HG03196 (cell line): ENCODE data around the gene ZNF273.

ENCODE experiments used
- ATAC-seq: cut with Tn5 transposase; IDR thresholded peaks from one replicate; pipeline ENCODE4 v1.9.1; 2021; ENCODE audit not compliant: unreplicated experiment

The ZNF273 gene

DNA sequence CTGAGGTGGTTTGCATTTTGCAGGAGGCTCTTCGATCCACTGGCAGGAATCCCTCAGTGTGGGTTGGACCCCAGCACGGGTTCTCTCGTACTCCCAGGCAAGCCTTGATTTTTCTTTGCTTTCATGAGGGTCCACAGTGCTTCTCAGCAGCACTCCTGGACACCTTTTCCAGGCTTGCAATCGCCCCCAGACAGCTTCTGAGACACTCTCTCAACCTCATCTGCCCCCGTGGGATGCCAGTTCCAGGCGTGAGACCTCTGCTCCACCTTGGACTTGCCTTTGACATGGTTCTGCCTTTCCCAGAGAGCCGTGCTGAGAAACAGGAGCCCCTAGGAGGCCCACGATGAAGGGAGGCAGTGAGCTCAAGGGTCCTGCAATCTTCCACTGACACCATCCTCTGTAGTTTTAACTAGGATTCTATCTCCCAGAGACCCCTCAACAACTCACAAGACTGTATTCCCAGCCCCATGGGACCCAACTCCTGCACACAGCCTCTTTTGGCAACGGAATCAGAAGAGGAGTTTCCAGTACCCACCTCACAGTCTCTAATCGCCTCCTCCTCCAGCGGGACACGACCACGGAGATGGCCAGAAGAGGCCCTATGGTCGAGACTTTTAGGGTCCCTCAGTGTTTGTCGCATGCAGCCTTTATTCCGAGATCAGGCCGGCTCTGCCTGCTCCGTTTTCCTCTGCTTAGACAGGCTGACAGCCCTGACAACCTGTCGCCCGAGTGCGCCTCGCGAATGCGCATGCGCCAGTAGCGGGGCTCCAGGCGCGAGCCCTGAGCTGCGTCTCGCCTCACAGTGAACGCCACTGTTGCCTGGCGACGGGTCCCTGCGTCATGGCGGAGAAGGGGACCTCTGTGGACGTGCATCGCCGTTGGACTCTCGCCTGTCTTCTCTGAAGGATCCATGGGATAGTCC lies 26.0 kb upstream of the ZNF273 start:
- no peak for ATAC-seq

DNA sequence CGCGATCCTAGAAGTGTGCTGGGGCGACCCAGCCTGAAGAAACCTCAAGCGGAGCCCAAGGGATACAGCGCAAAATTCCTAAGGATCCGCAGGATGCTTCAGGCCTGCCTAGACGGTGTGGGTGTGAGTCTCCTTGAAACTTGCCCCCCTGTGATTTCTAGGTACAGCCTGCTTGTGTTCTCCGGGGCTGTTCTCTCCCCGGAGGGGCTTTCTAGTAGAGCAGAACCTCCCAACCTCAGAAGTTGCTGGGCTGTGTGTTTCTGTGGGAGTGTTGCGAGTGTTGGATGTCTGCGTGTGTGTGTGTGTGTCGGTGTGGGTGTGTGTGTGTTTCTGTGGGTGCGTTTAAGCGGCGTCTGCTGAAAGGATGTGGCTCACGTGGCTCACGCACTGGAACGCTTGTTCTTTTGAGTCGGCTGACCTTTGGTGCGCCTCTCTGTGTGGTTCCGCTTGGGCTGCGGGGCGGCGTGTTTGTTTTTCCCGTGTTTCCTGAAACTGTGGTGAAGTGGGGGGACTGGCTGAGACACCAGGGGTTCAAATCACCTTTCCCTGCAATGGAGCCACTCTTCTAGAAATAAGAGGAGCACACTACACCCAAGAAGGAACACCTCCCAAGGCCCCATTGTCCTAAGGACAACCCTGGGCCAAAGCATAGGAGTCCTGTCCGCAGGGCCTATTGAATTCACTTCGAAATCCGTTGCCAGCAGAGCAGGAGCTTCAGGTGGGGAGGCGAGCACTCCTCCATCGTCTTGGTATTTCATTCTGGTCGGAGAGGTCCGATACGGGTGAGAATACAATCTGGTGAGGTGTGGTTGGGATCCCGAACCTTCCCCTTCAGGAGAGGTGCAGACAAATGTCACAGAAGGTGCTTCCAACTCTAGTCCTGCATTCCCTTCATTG lies 25.1 kb upstream of the ZNF273 start:
- no peak for ATAC-seq

DNA sequence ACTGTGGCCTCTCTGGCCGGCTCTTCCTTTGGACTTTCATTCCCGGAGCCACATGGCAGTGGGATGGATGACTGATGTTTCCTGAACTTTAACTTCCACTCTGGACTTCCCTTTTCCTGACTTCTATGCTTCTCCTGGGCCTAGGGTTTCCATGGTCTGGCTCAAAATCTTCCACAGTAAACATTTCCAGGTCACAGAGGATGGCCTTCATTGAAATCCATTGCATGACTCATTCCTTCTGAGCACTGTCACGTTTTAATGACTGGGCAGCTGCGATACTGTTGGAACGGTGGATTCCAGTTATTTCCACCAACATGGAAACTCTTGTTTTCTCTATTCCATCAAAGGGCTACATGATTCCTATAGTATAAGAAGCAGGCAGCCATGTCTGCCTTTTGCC lies 24.4 kb upstream of the ZNF273 start:
- no peak for ATAC-seq

DNA sequence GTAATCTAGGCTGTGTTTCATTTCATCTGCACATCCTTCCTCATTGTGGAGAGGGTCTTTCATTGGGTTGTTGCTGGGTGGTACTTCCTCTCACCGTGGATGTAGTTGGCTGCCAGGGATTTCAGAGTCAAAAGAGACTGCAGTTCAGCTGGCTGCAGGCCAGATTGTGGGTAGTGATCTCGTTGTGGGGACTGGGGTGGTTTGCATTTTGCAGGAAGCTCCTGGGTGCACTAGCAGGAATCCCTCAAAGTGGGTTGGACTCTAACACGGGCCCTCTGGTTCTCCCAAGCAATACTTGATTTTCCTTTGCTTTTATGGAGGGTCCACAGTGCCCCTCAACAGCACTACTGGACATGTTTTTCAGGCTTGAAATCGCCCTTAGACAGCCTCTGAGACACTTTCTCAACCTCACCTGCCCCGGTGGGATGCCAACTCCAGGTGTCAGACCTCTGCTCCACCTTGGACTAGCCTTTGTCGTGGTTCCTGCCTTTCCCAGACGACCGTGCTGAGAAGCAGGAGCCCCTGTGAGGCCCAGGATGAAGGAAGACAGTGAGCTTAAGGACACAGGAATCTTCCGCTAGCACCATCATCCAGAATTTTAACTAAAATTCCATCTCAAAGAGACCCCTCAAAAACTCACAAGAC lies 23.9 kb upstream of the ZNF273 start:
- no peak for ATAC-seq

DNA sequence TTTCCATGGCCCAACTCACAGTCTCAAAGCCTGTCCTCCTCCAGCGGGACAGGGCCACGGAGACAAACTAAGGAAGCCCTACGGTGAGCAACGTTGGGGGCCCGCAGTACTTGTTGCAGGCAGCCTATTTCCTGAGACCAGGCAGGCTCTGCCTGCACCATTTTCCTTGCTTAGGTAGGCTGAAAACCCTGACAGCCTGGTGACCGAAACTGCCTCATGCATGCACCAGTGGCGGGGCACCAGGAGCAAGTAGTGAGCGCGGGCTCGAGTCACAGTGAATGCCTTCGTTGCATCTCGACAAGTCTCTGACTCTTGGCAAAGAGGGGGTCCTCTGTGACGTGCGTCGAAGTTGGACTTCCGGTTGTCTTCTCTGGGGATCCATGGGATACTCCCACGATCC lies 23.3 kb upstream of the ZNF273 start:
- no peak for ATAC-seq

DNA sequence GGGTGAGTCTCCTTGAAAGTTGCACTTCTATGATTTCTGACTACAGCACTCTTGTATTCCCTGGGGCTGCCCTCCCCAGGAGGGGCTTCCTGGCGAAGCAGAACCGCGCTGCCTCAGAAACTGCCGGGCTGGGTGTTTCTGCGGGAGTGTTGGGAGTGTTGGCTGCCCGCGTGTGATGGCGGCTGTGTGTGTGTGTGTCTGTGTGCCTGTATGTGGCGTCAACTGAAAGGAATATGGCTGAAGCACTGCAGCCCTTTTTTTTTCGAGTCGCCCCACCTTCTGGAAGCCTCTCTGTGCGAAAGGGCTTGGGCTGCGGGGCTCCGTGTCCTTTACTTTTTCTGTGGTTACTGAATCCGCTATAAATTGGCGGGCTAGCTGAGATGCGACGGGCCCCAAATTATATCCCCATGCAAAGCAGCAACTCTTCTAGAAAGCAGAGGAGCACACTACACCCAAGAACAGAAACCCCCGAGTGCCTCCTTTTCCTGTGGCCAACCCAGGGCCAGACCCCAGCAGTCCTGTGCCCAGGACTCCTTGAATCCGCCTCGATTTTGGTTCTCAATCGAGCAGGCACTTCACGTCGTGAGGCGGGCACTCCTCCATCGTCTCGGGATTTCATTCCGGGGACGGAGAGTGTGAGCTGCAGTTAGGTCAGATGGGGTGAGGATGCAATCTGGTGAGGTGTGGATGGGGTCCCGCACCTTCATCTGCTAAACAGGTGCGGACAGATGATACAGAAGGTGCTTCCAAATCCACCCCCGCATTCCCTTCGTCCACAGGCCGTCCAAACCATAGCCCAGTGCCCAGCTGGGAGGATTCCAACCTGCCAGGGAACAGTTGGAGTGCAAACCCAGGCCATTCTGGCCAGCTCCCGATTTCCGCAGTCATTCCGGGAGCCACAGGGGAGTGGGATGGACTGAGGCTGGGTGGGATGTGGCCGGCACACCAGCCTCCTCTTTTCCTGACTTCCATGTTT lies 22.5 kb upstream of the ZNF273 start:
- no peak for ATAC-seq

DNA sequence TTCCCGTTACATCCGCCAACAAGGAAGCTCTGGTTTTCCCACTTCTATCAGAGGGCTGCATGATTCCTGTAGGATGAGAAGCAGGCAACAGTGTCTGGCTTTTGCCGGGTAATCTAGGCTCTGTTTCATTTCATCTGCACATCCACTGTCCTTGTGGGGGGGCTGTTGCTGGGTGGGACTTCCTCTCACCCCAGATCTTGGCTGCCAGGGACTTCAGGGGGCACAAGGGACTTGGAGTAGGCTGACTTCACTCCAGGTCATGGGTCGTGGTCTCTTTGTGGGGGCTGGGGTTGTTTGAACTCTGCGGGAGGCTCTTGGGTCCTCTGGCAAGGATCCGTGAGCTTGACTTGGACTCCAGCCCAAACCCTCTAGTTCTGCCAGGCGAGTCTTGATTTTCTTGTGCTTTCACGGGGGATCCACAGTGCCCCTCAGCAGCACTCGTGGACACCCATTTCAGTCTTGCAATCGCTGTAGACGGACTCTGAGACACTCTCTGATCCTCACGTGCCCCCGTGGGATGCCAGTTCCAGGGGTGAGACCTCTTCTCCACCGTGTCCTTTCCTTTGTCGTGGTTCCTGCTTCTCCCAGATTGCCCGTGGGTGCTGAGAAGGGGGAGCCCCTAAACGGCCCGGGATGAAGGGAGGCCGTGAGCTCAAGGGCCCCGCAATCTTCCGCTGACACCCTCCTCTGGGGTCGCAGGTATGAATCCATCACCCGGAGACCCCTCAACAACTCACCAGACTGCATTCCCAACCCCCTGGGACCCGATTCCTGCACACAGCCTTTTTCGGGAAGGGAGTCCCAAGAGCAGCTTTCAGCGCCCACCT lies 21.4 kb upstream of the ZNF273 start:
- no peak for ATAC-seq

DNA sequence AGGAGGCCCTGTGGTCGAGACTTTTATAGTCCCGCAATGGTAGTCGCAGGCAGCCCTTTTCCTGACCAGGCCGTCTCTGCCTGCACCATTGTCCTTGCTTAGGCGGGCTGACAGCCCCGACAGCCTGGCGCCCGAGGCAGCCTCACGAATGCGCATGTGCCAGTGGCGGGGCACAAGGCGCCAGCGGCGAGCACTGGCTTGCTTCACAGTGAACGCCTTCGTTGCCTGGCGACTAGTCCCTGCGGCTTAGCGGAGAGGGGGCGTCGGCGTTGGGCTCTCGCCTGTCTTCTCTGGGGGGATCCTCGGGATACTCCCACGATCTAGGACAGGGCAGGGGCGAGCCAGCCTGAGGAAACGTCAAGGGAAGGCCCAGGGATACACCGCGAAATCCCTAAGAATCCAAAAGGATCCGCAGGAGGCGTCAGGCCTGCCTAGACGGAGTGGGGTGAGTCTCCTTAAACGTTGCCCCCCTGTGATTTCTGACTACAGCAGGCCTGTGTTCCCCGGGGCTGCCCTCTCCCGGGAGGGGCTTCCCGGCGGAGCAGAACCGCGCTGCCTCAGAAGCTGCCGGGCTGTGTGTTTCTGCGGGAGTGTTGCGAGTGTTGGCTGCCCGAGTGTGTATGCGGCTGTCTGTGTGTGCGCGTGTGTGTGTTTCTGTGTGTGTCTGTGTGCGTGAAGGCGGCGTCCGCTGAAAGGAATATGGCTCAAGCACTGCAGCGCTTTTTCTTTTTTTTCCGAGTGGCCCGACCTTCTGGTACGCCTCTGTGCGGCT lies 20.5 kb upstream of the ZNF273 start:
- ATAC-seq, result no peak

DNA sequence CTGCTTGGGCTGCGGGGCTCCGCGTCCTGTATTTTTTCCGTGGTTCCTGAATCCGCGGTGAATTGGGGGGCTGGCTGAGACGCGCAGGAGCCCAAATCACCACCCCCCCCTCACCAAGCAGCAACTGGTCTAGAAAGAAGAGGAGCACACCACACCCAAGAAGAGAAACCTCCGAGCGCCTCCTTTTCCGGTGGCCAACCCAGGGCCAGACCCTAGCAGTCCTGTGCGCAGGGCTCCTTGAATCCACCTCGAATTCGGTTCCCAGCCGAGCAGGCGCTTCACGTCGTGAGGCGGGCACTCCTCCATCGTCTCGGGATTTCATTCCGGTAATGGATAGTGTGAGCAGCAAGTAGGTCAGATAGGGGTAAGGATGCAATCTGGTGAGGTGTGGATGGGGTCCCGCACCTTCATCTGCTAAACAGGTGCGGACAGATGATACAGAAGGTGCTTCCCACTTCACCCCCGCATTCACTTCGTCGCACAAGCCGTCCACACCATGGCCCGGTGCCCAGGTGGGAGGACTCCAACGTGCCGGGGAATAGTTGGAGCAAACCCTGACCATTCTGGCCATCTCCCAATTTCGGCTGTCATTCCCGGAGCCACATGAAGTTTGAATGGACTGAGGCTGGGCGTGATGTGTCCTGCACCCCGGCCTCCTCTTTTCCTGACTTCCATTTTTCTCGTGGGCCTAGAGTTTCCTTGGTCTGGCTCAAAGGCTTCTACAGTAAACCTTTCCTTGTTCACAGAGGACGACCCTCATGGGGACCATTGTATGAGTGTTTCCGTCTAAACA lies 19.8 kb upstream of the ZNF273 start:
- no peak for ATAC-seq

DNA sequence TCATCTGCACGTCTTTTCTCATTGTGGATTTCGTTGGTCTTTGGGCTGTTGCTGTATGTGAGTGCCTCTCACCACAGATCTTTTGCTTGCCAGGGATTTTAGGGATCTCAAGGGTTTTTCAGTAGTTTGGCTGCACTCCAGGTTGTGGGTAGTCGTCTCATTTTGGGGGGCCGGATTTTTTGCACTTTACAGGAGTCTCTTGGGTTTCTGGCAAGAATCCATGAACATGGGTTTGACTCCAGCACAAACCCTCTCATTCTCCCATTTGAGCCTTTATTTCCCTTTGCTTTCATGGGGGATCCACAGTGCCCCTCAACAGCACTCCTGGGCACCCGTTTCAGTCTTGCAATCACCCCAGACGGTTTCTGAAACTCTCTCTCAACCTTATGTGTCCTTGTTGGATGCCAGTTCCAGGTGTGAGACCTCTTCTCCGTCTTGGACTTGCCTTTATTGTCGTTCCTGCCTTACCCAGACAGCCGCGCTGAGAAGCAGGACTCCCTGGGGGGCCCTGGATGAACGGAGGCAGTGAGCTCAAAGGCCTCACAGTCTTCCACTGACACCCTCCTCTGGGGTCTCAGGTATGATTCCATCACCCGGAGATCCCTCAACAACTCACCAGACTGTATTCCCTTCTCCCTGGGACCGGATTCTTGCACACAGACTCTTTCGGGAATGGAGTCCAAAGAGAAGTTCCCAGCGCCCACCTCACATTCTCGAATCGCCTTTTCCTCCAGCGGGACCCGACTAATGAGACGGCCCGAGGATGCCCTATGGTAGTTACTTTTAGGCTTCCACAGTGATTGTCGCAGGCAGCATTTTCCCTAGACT lies 18.8 kb upstream of the ZNF273 start:
- ATAC-seq, result no peak

DNA sequence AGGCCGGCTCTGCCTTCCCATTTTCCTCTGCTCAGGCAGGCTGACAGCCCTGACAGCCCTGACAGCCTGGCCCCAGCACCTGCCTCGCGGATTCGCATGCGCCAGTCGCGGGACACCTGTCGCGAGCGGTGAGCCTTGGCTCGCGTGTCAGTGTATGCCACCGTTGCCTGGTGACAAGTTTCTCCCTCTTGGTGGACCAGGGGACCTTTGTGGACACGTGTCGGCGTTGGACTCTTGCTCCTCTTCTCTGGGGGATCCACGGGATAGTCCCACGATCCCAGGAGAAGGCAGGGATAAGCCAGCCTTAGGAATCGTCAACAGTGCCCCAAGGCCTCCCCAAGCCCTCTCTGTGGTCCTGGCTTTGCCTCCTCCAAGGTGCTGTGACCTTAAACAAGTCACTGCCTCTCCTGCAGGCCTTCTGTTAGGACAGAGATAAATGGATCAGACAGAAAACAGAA lies 18.1 kb upstream of the ZNF273 start:
- ATAC-seq, result no peak

DNA sequence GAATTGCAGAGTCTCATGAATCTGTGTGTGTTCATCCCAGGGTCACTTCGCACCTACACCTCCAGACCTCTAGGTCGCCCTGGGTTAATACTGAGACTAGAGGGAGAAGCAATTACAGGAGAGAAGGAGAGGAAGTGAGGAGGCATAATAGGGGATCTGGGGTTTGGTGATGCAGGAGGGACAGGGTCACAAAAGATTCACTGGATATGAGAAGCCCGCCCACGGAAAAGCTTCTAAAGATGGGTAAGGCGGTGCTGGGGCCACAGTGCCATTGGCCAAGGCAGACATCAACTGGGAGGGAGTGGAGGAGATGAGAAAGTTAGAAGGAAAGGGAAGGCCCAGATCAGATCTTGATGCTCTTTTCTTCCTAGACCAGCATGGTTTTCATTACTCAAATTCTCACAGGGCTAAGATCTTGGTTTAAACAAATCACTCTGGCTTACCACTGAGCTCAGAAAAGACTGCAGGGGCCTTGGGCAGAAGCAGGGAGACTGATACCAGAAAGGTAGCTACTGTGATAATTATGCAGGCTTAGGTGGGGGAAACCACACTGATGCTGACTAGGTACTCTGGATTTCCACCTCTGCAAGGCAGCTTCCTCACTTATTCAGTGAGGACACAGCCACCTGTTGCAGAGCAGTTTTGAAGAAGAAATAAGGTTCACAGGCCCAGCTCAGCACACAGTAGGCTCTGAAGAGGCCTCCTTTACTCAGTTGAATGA lies 17.4 kb upstream of the ZNF273 start:
- no peak for ATAC-seq

DNA sequence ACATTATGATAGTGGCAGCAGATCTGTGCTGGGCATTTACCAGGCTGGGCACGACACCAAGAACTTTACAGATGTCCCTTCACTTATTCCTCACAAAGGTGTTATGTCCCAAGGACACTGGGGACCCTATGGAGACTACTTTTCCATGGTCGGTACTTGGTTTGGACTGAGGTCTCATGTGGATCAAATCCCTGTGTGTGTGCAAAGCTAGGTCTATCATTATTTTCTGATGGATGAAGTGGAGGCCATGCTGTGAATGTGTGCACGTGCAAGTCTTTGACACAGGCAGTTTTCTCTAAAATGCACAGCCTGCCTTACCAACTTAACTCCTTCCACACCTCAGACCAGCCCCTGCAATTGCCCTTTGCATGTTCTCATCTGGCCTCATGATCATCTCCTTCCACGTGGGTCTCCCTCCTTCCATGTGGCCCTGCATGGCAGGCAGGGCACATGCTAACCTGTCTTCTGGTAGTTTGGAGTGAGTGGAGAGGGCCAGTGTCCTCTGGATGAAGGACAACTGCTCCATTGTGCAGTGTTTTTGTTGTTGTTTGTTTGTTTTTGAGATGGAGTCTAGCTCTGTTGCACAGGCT lies 16.0 kb upstream of the ZNF273 start:
- ATAC-seq, result no peak

DNA sequence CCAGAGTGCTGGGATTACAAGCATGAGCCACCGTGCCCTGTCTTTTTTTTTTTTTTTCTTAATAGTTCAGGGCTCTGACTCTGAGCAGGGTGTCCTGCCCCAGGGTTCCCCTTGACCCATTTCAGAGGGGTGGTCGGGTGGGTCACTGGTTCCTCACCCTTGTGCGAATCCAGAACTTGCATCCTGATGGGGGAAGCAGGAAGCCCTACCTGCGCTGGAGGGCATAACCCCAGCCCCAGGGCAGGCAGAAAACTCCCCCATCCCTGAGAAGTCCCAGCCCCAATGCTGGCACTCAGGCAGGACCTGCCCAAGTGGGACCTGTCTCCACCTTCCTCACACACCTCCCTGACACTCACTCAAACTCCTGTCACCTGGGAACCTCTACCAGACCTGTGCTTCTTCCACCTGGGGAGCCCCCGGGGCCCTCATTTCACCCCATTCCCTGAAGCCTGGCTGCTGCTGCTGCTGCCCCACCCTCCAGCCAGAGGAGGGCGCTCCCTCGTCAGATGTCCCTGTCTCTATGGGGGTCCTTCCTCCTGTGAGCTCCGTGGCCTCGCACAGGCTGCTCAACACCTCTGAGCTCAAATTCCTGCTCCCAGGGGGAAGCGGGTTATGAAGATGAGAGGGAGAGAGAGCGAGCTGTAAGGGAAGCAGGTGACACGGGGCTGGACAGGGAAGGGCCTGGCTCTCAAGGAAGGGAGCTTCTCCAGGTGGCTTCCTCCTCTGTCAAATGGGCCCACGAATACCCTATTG lies 15.1 kb upstream of the ZNF273 start:
- ATAC-seq, result no peak

DNA sequence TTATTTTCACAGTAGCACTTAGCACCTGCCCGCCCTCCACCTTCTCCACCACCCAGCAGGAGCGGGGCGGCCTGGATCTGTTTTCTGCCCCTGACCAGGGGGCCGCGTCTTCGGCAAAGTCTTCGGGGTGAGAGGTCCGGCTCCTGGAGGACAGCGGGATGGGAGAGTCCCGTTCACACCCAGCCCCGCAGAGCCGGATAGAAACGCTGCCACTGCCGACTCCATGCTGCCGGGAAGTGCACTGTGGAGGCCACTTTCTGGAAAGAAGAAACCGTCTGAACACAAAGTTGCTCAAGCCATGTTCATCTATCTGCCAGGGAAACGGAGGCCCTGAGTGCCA lies 14.5 kb upstream of the ZNF273 start:
- no peak for ATAC-seq
